ENCODE measurements around the gene PKP4.

The PKP4 gene

GRCh38 chr2:158498043-158498748, 41.4 kb downstream of the PKP4 start:
- Histone ChIP-seq H3K4me3 (ENCODE audit: control insufficient read depth in 1 of 7, extremely low read depth in 1 of 7, insufficient read depth in 4 of 7, low read depth in 2 of 7, low read length in 6 of 7) (no peak overlapping the region), H3K27me3 (replicated peaks in 2 of 5; ENCODE audit: control insufficient read depth in 4 of 5, insufficient read depth in 5 of 5, low read length in 4 of 5) (no peaks in the 10 kb centered on the region), H3K4me1 (ENCODE audit: control extremely low read depth in 1 of 4, control insufficient read depth in 4 of 4, insufficient read depth in 4 of 4, low read length in 3 of 4) (no peaks in the 10 kb centered on the region), H3K36me3 (ENCODE audit: control insufficient read depth in 4 of 4, insufficient read depth in 4 of 4, low read length in 3 of 4) (no peaks in the 10 kb centered on the region), H3K27ac (ENCODE audit: insufficient read depth in 1 of 2, low read depth in 1 of 2, low read length in 2 of 2, poor library complexity in 1 of 2, severe bottlenecking in 2 of 2) (no peak overlapping the region), H3K9me3 (ENCODE audit: control extremely low read depth in 1 of 5, control insufficient read depth in 4 of 5, insufficient read depth in 2 of 5, low read depth in 1 of 5, low read length in 4 of 5) (no peaks in the 10 kb centered on the region)
- DNase-seq = no peak
- CTCF ChIA-PET = no interaction called here
- POLR2A ChIA-PET = no interaction called here

GRCh38 chr2:158498749-158499136, 42.0 kb downstream of the PKP4 start:
- Histone ChIP-seq H3K4me3 (ENCODE audit: control insufficient read depth in 1 of 7, extremely low read depth in 1 of 7, insufficient read depth in 4 of 7, low read depth in 2 of 7, low read length in 6 of 7) (no peak overlapping the region), H3K9me3 (ENCODE audit: control extremely low read depth in 1 of 5, control insufficient read depth in 4 of 5, insufficient read depth in 2 of 5, low read depth in 1 of 5, low read length in 4 of 5) (no peaks in the 10 kb centered on the region), H3K27ac (ENCODE audit: insufficient read depth in 1 of 2, low read depth in 1 of 2, low read length in 2 of 2, poor library complexity in 1 of 2, severe bottlenecking in 2 of 2) (no peak overlapping the region), H3K27me3 (replicated peaks in 2 of 5; ENCODE audit: control insufficient read depth in 4 of 5, insufficient read depth in 5 of 5, low read length in 4 of 5) (no peaks in the 10 kb centered on the region), H3K4me1 (ENCODE audit: control extremely low read depth in 1 of 4, control insufficient read depth in 4 of 4, insufficient read depth in 4 of 4, low read length in 3 of 4) (no peaks in the 10 kb centered on the region), H3K36me3 (ENCODE audit: control insufficient read depth in 4 of 4, insufficient read depth in 4 of 4, low read length in 3 of 4) (no peaks in the 10 kb centered on the region)
- no peak for DNase-seq
- ChIA-PET CTCF (no interaction called here), POLR2A (no interaction called here)
- WGBS (ENCODE audit: insufficient coverage) = 100% methylated on average over 2 of the region's 3 CpGs

GRCh38 chr2:158499383-158499782, 42.6 kb downstream of the PKP4 start:
- POLR2A ChIA-PET = no interaction called here

GRCh38 chr2:158500333-158500732, 43.6 kb downstream of the PKP4 start:
- Histone ChIP-seq H3K27ac (ENCODE audit: insufficient read depth in 1 of 2, low read depth in 1 of 2, low read length in 2 of 2, poor library complexity in 1 of 2, severe bottlenecking in 2 of 2) (no peak overlapping the region), H3K4me1 (ENCODE audit: control extremely low read depth in 1 of 4, control insufficient read depth in 4 of 4, insufficient read depth in 4 of 4, low read length in 3 of 4) (no peaks in the 10 kb centered on the region), H3K4me3 (ENCODE audit: control insufficient read depth in 1 of 7, extremely low read depth in 1 of 7, insufficient read depth in 4 of 7, low read depth in 2 of 7, low read length in 6 of 7) (no peak overlapping the region), H3K9me3 (ENCODE audit: control extremely low read depth in 1 of 5, control insufficient read depth in 4 of 5, insufficient read depth in 2 of 5, low read depth in 1 of 5, low read length in 4 of 5) (no peaks in the 10 kb centered on the region), H3K36me3 (ENCODE audit: control insufficient read depth in 4 of 4, insufficient read depth in 4 of 4, low read length in 3 of 4) (no peaks in the 10 kb centered on the region), H3K27me3 (replicated peaks in 2 of 5; ENCODE audit: control insufficient read depth in 4 of 5, insufficient read depth in 5 of 5, low read length in 4 of 5) (no peaks in the 10 kb centered on the region)
- WGBS (ENCODE audit: insufficient coverage) = 100% methylated on average over 2 of the region's 2 CpGs
- CTCF ChIA-PET = no interaction called here
- no peak for DNase-seq
- POLR2A ChIA-PET = no interaction called here

More at GRCh38 chr2:158499383-158499782, 42.6 kb downstream of the PKP4 start:
- Histone ChIP-seq H3K36me3 (ENCODE audit: control insufficient read depth in 4 of 4, insufficient read depth in 4 of 4, low read length in 3 of 4) (no peaks in the 10 kb centered on the region), H3K4me1 (ENCODE audit: control extremely low read depth in 1 of 4, control insufficient read depth in 4 of 4, insufficient read depth in 4 of 4, low read length in 3 of 4) (no peaks in the 10 kb centered on the region), H3K9me3 (ENCODE audit: control extremely low read depth in 1 of 5, control insufficient read depth in 4 of 5, insufficient read depth in 2 of 5, low read depth in 1 of 5, low read length in 4 of 5) (no peaks in the 10 kb centered on the region), H3K27me3 (replicated peaks in 2 of 5; ENCODE audit: control insufficient read depth in 4 of 5, insufficient read depth in 5 of 5, low read length in 4 of 5) (no peaks in the 10 kb centered on the region), H3K27ac (ENCODE audit: insufficient read depth in 1 of 2, low read depth in 1 of 2, low read length in 2 of 2, poor library complexity in 1 of 2, severe bottlenecking in 2 of 2) (no peak overlapping the region), H3K4me3 (ENCODE audit: control insufficient read depth in 1 of 7, extremely low read depth in 1 of 7, insufficient read depth in 4 of 7, low read depth in 2 of 7, low read length in 6 of 7) (no peak overlapping the region)
- no CpG with 5 or more reads among the region's 2 CpGs for WGBS (ENCODE audit: insufficient coverage)
- DNase-seq = no peak
- CTCF ChIA-PET = no interaction called here

GRCh38 chr2:158501301-158501700, 44.5 kb downstream of the PKP4 start:
- H3K4me1 ChIP-seq (ENCODE audit: control extremely low read depth in 1 of 4, control insufficient read depth in 4 of 4, insufficient read depth in 4 of 4, low read length in 3 of 4) = no peaks in the 10 kb centered on the region
- WGBS (ENCODE audit: insufficient coverage) = no CpG with 5 or more reads among the region's 1 CpG

GRCh38 chr2:158502974-158503373, 46.2 kb downstream of the PKP4 start:
- Histone ChIP-seq H3K27ac (ENCODE audit: insufficient read depth in 1 of 2, low read depth in 1 of 2, low read length in 2 of 2, poor library complexity in 1 of 2, severe bottlenecking in 2 of 2) (no peak overlapping the region), H3K9me3 (ENCODE audit: control extremely low read depth in 1 of 5, control insufficient read depth in 4 of 5, insufficient read depth in 2 of 5, low read depth in 1 of 5, low read length in 4 of 5) (no peaks in the 10 kb centered on the region), H3K27me3 (replicated peaks in 2 of 5; ENCODE audit: control insufficient read depth in 4 of 5, insufficient read depth in 5 of 5, low read length in 4 of 5) (no peaks in the 10 kb centered on the region), H3K4me1 (ENCODE audit: control extremely low read depth in 1 of 4, control insufficient read depth in 4 of 4, insufficient read depth in 4 of 4, low read length in 3 of 4) (no peaks in the 10 kb centered on the region), H3K4me3 (ENCODE audit: control insufficient read depth in 1 of 7, extremely low read depth in 1 of 7, insufficient read depth in 4 of 7, low read depth in 2 of 7, low read length in 6 of 7) (no peak overlapping the region), H3K36me3 (ENCODE audit: control insufficient read depth in 4 of 4, insufficient read depth in 4 of 4, low read length in 3 of 4) (no peaks in the 10 kb centered on the region)
- no peak for DNase-seq
- ChIA-PET POLR2A (no interaction called here), CTCF (no interaction called here)
- WGBS (ENCODE audit: insufficient coverage) = no CpG with 5 or more reads among the region's 2 CpGs

More at GRCh38 chr2:158501301-158501700, 44.5 kb downstream of the PKP4 start:
- Histone ChIP-seq H3K27ac (ENCODE audit: insufficient read depth in 1 of 2, low read depth in 1 of 2, low read length in 2 of 2, poor library complexity in 1 of 2, severe bottlenecking in 2 of 2) (no peak overlapping the region), H3K4me3 (ENCODE audit: control insufficient read depth in 1 of 7, extremely low read depth in 1 of 7, insufficient read depth in 4 of 7, low read depth in 2 of 7, low read length in 6 of 7) (no peak overlapping the region), H3K27me3 (replicated peaks in 2 of 5; ENCODE audit: control insufficient read depth in 4 of 5, insufficient read depth in 5 of 5, low read length in 4 of 5) (no peaks in the 10 kb centered on the region), H3K9me3 (ENCODE audit: control extremely low read depth in 1 of 5, control insufficient read depth in 4 of 5, insufficient read depth in 2 of 5, low read depth in 1 of 5, low read length in 4 of 5) (no peaks in the 10 kb centered on the region), H3K36me3 (ENCODE audit: control insufficient read depth in 4 of 4, insufficient read depth in 4 of 4, low read length in 3 of 4) (no peaks in the 10 kb centered on the region)
- DNase-seq = no peak
- CTCF ChIA-PET = interaction anchor here (0.7 kb wide), 1 partner anchor 11 kb away, joined by 3 read pairs; no protein-coding TSS in a partner anchor
- POLR2A ChIA-PET = interaction anchor here (0.7 kb wide), 1 partner anchor 162 kb away, joined by 4 read pairs; no protein-coding TSS in a partner anchor

- Histone ChIP-seq H3K4me3 (ENCODE audit: control insufficient read depth in 1 of 7, extremely low read depth in 1 of 7, insufficient read depth in 4 of 7, low read depth in 2 of 7, low read length in 6 of 7) (no peak overlapping the region), H3K27ac (ENCODE audit: insufficient read depth in 1 of 2, low read depth in 1 of 2, low read length in 2 of 2, poor library complexity in 1 of 2, severe bottlenecking in 2 of 2) (no peak overlapping the region), H3K27me3 (replicated peaks in 2 of 5; ENCODE audit: control insufficient read depth in 4 of 5, insufficient read depth in 5 of 5, low read length in 4 of 5) (no peaks in the 10 kb centered on the region), H3K4me1 (ENCODE audit: control extremely low read depth in 1 of 4, control insufficient read depth in 4 of 4, insufficient read depth in 4 of 4, low read length in 3 of 4) (no peaks in the 10 kb centered on the region), H3K9me3 (ENCODE audit: control extremely low read depth in 1 of 5, control insufficient read depth in 4 of 5, insufficient read depth in 2 of 5, low read depth in 1 of 5, low read length in 4 of 5) (no peaks in the 10 kb centered on the region), H3K36me3 (ENCODE audit: control insufficient read depth in 4 of 4, insufficient read depth in 4 of 4, low read length in 3 of 4) (no peaks in the 10 kb centered on the region)
- CTCF ChIA-PET = interaction anchor here (1.5 kb wide), 1 partner anchor 12 kb away, joined by 3 read pairs; no protein-coding TSS in a partner anchor
- DNase-seq = no peak
- 100% methylated on average over 2 of the region's 3 CpGs for WGBS (ENCODE audit: insufficient coverage)
- POLR2A ChIA-PET = no interaction called here
Measured at GRCh38 chr2:158504088-158504487, 47.3 kb downstream of the PKP4 start.
